Effector memory CD4-positive, alpha-beta T cell (primary cell): Measurements from ENCODE around the gene RXRA.

Experiments
- DNase-seq, 3 donors: peaks; one replicate each; pipeline ENCODE4 v3.0.0-alpha.2; 2020
- H3K27ac ChIP-seq: 2 replicates; pipeline ENCODE4 v1.7.0; 2013; ENCODE audit warnings: mild to moderate bottlenecking, low read length, moderate library complexity; ENCODE audit not compliant: insufficient read depth, poor library complexity, severe bottlenecking
- H3K27me3 ChIP-seq: replicated peaks from 2 replicates; pipeline ENCODE4 v1.7.0; 2013; ENCODE audit warnings: mild to moderate bottlenecking, low read length; ENCODE audit not compliant: insufficient read depth, control insufficient read depth, poor library complexity, severe bottlenecking
- H3K36me3 ChIP-seq: 2 replicates; pipeline ENCODE4 v1.7.0; 2013; ENCODE audit warnings: mild to moderate bottlenecking, low read length, moderate library complexity; ENCODE audit not compliant: control insufficient read depth, insufficient read depth
- H3K4me1 ChIP-seq: 2 replicates; pipeline ENCODE4 v1.7.0; 2013; ENCODE audit warnings: low read length, mild to moderate bottlenecking; ENCODE audit not compliant: control insufficient read depth, insufficient read depth, poor library complexity, severe bottlenecking
- H3K4me3 ChIP-seq: 2 replicates; pipeline ENCODE4 v1.7.0; 2013; ENCODE audit warnings: low read length, low read depth, mild to moderate bottlenecking; ENCODE audit not compliant: insufficient read depth, poor library complexity, severe bottlenecking
- H3K9me3 ChIP-seq: 2 replicates; pipeline ENCODE4 v1.7.0; 2013; ENCODE audit warnings: mild to moderate bottlenecking, low read length, moderate library complexity; ENCODE audit not compliant: control insufficient read depth

The RXRA gene

DNA sequence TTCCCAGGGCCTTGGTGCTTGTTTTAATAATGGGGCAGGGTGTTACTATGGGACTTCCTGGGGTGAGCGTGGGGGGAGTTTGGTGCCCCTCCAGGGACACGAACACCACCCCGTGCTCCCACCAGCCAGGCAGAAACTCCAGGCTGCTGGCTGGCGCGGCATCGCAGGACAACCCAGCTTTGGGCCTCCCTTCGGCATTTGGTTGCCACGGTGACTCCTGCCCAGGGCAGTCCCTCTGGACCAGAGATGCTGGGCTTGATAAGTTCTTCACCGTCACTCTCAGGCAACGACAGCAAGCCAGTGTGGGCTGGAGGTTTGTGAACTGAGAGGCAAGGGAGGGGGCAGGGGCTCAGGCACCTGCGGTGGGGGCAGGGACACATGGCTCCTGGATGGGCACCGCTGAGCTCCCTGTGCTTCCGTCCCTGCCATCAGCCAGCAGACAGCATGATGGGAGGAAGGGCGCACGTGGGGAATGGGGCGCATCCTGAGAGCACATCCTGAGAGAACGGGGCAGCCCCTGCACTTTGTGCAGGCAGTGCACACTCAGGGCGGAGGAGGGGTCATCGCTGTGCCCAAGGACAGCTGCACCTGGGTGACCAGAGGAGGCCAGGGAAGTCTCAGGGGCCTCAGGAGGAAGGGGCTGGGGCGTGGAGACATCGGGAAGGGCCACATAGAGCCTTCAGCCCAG, 116.4 kb downstream of the RXRA start:
- no peaks in the 10 kb centered on the region for H3K36me3 ChIP-seq
- no peak overlapping the region for H3K27ac ChIP-seq
- peaks cover 13% of the 10 kb centered on the region for H3K4me1 ChIP-seq
- no peak for DNase-seq
- no peaks in the 10 kb centered on the region for H3K27me3 ChIP-seq
- H3K9me3 ChIP-seq = no peaks in the 10 kb centered on the region
- no peak overlapping the region for H3K4me3 ChIP-seq

DNA sequence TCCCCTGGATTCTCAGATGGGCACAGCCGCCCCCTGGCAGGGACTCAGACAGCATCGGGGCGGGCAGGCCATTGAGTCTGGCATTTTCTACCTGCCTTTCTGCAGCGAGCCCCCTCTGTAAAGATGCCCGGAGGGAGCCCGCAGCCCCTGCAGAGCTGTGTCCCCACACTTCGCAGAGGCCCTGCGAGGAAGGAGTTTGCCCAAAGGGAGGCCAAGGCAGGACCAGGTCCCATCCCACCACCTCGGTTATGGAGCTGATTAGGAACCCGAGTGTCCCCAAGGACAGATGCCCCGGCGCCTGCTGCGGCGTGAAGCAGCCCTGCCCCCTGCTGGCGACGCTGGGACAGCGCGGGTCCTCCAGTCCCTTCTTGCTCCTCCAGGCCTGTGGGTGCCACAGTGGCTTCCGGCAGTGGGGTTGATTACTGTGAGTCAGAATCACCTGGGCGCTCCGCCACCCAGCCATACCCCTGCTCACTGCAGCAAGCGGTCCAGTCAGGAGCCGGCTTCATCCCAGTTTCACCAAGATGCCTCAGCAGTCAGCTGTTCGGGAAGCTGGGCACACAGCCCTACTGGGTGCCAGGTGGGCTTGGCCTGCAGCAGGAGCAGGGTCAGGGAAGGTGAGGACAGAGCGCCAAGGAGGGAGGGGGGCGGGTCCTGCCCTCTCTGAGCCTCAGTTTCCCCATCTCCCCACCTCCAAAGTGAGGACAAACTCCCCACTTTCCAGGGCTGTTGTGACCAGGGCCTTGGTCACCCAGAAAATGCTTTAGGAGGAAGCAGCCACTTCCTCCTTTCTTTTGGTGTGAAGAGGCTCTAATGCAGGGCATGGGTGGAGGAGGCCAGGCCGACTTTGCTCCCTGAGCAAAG, 117.2 kb downstream of the RXRA start:
- no peaks in the 10 kb centered on the region for H3K9me3 ChIP-seq
- H3K27ac ChIP-seq = no peak overlapping the region

DNA sequence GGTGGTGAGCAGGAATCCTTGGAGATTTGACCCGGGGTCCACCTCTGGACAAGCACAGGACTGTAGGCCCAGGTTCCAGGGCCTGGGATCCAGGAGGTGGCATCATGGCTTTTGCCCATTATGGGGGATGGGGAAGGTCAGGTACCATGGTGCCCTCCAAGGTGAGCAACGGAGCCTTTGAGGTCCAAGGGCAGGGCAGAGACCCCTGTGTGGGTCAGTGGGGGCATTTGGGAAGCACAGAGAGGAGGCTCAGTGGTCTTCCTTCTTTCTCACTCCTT, 117.7 kb downstream of the RXRA start:
- Histone ChIP-seq H3K4me3 (no peak overlapping the region), H3K4me1 (peaks cover 13% of the 10 kb centered on the region), H3K9me3 (no peaks in the 10 kb centered on the region), H3K36me3 (no peaks in the 10 kb centered on the region), H3K27me3 (no peaks in the 10 kb centered on the region), H3K27ac (no peak overlapping the region)
- no peak for DNase-seq

More for the DNA sequence above, 117.2 kb downstream of the RXRA start:
- peak; percentile 78 to 85 (median 80) for DNase-seq
- Histone ChIP-seq H3K4me1 (peaks cover 13% of the 10 kb centered on the region), H3K27me3 (no peaks in the 10 kb centered on the region), H3K36me3 (no peaks in the 10 kb centered on the region), H3K4me3 (no peak overlapping the region)

DNA sequence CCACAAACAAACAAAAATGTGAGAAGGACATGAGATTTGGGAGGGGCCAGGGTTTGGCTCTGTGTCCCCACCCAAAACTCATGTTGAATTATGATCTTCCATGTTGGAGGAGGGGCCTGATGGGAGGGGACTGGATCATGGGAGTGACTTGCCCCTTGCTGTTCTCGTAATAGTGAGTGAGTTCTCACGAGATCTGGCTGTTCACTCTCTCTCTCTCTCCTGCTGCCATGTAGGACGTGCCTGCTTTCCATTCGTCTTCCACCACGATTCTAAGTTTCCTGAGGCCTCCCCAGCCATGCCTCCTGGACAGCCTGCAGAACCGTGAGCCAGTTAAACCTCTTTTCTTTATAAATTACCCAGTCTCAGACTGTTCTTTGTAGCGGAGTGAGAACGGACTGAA, 118.7 kb downstream of the RXRA start:
- DNase-seq = no peak
- no peaks in the 10 kb centered on the region for H3K36me3 ChIP-seq
- no peaks in the 10 kb centered on the region for H3K9me3 ChIP-seq
- peaks cover 13% of the 10 kb centered on the region for H3K4me1 ChIP-seq
- no peak overlapping the region for H3K4me3 ChIP-seq
- no peaks in the 10 kb centered on the region for H3K27me3 ChIP-seq
- H3K27ac ChIP-seq = no peak overlapping the region

DNA sequence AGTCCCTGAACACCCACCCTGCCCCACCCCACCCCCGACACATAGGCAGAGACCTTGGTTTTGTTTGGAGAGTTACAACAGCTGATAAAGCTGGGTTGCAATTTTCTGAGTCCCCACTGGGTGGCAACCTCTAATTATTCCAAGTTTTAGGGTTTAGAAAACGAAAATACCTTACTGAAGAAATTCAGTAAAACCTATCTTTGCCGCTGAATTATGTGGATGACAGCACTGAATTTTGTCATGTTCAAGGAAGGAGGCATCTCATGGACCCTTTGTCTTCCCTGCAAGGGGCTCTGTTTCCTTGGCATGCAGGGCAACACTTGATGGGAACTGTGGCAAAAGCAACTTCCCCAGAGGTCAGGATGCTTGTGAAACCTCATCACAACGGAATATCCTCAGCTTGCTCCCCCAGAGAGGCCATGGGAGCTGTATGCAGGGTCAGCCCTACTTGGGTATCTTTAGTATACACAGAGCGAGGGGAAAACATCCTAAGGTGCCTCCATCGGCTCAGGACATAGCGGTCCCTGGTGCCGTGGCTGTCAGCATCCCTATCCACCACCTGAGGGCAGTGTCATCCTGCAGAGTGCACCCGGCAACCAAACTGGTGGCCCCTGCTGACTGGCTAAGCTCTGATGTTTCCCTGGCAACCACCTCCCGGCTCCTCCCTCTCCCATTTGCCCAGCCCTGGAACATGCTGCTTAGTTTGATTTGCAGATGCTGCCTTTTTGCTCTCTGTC, 123.1 kb downstream of the RXRA start:
- Histone ChIP-seq H3K36me3 (no peaks in the 10 kb centered on the region), H3K27me3 (no peaks in the 10 kb centered on the region), H3K4me3 (no peak overlapping the region), H3K4me1 (no peaks in the 10 kb centered on the region), H3K27ac (no peak overlapping the region), H3K9me3 (no peaks in the 10 kb centered on the region)
- DNase-seq = peak; percentile 69 to 76 (median 72)

DNA sequence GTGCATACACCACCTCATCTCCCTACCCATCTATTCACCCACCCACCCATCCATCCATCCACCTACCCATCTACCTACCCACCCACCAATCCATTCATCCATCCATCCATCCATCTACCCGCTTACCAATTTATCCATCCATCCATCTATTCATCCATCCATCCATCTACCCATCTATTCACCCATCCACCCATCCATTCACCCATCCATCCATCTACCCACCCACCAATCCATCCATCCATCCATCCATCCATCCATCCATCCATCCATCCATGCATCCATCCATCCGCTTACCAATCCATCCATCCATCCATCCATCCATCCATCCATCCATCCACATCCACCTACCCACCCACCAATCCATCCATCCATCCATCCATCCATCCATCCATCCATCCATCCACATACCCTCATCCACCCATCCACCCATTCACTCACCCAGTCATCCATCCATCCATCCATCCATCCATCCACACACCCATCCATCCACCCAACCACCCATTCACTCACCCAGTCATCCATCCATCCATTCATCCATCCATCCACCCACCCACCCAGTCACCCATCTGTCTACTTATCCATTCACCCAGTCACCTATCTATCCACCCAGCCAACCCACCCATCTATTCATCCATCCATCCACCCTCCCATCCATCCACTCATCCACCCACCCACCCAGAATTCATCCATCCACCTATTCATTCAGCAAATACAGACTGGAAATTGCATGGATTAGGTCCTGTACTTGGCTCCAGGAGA, 125.6 kb downstream of the RXRA start:
- H3K36me3 ChIP-seq = no peaks in the 10 kb centered on the region
- no peak overlapping the region for H3K27ac ChIP-seq
- H3K4me3 ChIP-seq = no peak overlapping the region
- no peak for DNase-seq
- H3K27me3 ChIP-seq = no peaks in the 10 kb centered on the region
- H3K9me3 ChIP-seq = no peaks in the 10 kb centered on the region
- H3K4me1 ChIP-seq = peaks cover 5% of the 10 kb centered on the region

DNA sequence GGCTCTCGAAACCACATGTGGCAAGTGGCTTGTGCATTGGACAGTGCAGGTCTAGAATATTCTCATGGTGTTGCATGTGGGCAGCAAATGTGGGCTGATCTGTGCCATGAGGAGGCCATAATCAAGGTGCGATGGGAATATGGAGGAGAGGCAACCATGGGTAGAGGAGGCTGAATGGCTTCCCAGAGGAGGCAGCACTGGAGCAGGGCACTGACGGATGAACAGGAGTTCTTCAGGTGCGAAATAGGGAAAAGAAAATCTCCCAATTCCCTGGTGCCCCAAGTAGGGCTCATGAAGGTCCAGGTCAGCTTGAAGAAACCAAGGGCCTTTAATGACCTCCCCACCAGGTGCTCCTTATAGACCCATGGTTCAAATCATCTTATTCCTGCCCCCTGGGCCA, 126.5 kb downstream of the RXRA start:
- peaks cover 14% of the 10 kb centered on the region for H3K4me1 ChIP-seq
- H3K36me3 ChIP-seq = no peaks in the 10 kb centered on the region
- no peaks in the 10 kb centered on the region for H3K27me3 ChIP-seq
- no peak for DNase-seq
- no peaks in the 10 kb centered on the region for H3K9me3 ChIP-seq
- H3K4me3 ChIP-seq = no peak overlapping the region
- no peak overlapping the region for H3K27ac ChIP-seq

DNA sequence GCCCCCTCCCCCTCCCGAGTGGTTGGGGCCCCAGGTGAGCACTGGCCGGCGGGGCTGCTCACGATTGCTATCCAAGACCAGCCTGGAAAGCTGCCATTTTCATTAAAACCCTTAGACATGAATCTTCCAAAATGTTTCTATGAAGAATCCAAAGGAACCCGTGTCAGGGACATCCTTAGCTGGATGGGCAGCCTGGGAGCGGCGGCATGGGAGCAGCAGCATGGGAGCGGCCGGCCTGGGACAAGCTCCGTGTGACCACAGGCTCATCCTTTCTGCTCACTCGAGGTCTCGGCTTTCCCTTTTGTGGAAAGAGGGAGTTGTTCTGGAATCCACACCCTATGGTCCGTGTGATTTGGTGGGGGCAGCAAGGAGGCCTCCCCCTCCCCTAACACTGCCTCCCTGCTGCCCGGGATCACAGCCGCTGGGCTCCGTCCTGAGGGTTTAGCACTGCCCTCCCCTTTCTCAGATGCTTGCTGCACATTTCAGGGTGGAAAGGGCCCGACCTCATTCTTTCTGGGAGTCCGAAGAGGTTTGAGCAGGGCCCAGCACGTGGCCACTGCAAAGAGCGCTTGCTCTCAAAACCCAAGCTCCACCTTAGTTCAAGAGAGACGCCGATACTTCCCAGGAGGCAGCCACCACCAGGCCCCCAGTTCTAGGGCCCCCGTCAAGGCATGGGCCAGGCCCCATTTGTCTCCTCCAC, 127.7 kb downstream of the RXRA start:
- H3K4me1 ChIP-seq = peaks cover 14% of the 10 kb centered on the region
- no peak overlapping the region for H3K4me3 ChIP-seq
- no peak overlapping the region for H3K27ac ChIP-seq

DNA sequence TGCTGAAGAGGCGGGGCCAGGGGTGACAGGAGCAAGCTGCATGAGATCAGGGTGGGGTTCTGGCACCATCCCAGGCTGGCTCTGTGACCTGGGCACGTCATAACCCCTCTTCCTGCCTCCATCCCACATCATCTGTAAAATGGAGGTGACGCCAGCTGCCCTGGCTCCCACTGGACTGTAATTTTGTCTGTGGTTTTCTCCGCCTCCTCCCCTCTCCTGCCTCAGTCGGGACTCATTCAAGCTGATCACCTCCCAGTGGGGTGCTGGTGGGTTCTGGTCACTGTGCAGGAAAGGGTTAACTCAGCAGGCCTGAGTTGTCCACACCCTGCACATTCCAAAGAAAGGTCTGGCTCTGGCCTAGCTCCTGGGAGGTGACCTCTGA, 128.2 kb downstream of the RXRA start:
- Histone ChIP-seq H3K9me3 (no peaks in the 10 kb centered on the region), H3K27ac (no peak overlapping the region), H3K36me3 (no peaks in the 10 kb centered on the region), H3K4me1 (peaks cover 14% of the 10 kb centered on the region), H3K4me3 (no peak overlapping the region), H3K27me3 (no peaks in the 10 kb centered on the region)
- DNase-seq = no peak

More for the DNA sequence above, 127.7 kb downstream of the RXRA start:
- no peaks in the 10 kb centered on the region for H3K27me3 ChIP-seq
- no peaks in the 10 kb centered on the region for H3K9me3 ChIP-seq
- no peaks in the 10 kb centered on the region for H3K36me3 ChIP-seq
- no peak for DNase-seq
